Subcutaneous adipose tissue (tissue), 4 donors: Measurements from ENCODE around the gene KRT1. TPM values are rescaled to one million over a fixed set of nuclear protein-coding genes. Genes with fewer than 3 reads are reported as not detected.

Source experiments
- CTCF ChIP-seq: fragments of 450-650 bp; IDR thresholded peaks from one replicate; pipeline ENCODE4 v1.5.1; 2016; ENCODE audit warnings: low read depth, mild to moderate bottlenecking, control low read depth, antibody characterized with exemption, moderate library complexity
- total RNA-seq, 4 donors: library from RNA; depleted of rRNA; stranded (reverse); fragments of >200 nt; gene quantifications; one replicate each; pipeline ENCODE4 v1.1.0, GENCODE V29; 2016

KRT1 gene
- total RNA-seq, 4 donors from 2014 or later: 0.38 TPM; not detected in 3

- no peak for TF ChIP-seq CTCF
Measured at GRCh38 chr12:52708010-52708409, 27.8 kb upstream of the KRT1 start.

GRCh38 chr12:52704464-52704863, 24.3 kb upstream of the KRT1 start:
- TF ChIP-seq CTCF: no peak

- TF ChIP-seq CTCF: no peak
Measured at GRCh38 chr12:52703878-52704277, 23.7 kb upstream of the KRT1 start.

- no peak for TF ChIP-seq CTCF
Measured at GRCh38 chr12:52703424-52703823, 23.2 kb upstream of the KRT1 start, which contains the start of gene KRT77. Gene KRT77, minus strand, starts transcription at chr12:52703524. Its CDS starts 90 bp downstream, at chr12:52703434.

- TF ChIP-seq CTCF: no peak
Measured at GRCh38 chr12:52702338-52702737, 22.1 kb upstream of the KRT1 start.

GRCh38 chr12:52701281-52701680, 21.1 kb upstream of the KRT1 start:
- TF ChIP-seq CTCF: no peak

GRCh38 chr12:52699960-52700359, 19.8 kb upstream of the KRT1 start:
- no peak for TF ChIP-seq CTCF
